Left ventricle myocardium inferior (tissue), 1 donor: ENCODE measurements around the gene RPS2. TPM values are rescaled to one million over a fixed set of nuclear protein-coding genes. Genes with fewer than 3 reads are reported as not detected.

Experiments used
- DNase-seq: peaks from one replicate; pipeline ENCODE4 v3.0.0-alpha.2; 2020
- H3K27ac ChIP-seq: fragments of 200-600 bp; replicated peaks from 2 replicates; pipeline ENCODE4 v1.8.0; 2021
- H3K27me3 ChIP-seq: fragments of 200-600 bp; 2 replicates; pipeline ENCODE4 v1.8.0; 2021; ENCODE audit warnings: low read depth
- H3K36me3 ChIP-seq: fragments of 200-600 bp; 2 replicates; pipeline ENCODE4 v1.8.0; 2021
- H3K4me1 ChIP-seq: fragments of 200-600 bp; 2 replicates; pipeline ENCODE4 v1.8.0; 2021
- H3K4me3 ChIP-seq: fragments of 200-600 bp; 2 replicates; pipeline ENCODE4 v1.8.0; 2021; ENCODE audit warnings: mild to moderate bottlenecking, moderate library complexity
- H3K9me3 ChIP-seq: fragments of 200-600 bp; replicated peaks from 2 replicates; pipeline ENCODE4 v1.8.0; 2021
- intact Hi-C: fragments of 100-400 bp; cut with micrococcal nuclease; formaldehyde crosslinking; loops from one replicate; pipeline ENCODE4 v1.11.0; 2022
- total RNA-seq: library from RNA; stranded (reverse); fragmentation: NEBNext Ultra II Directional; extraction: Animal tissue kit (Norgen Biotek cat#: 25700); gene quantifications from one replicate; pipeline ENCODE4 v1.2.1, GENCODE V29; 2021
- TF ChIP-seq, protein P1 (sequence below): fragments of 200-600 bp; IDR thresholded peaks from 2 replicates; pipeline ENCODE4 v1.8.0; 2021; ENCODE audit warnings: antibody characterized with exemption, mild to moderate bottlenecking, borderline replicate concordance
- donor health status: DM: no; HTN: yes; CAD: no; lungs with severe emphysema.

The RPS2 gene
- total RNA-seq, 1 donor from 2014 or later, result 753 TPM

GRCh38 chr16:1950047-1950446, 14.6 kb downstream of the RPS2 start:
- peak overlapping the region; percentile 89 for H3K27ac ChIP-seq
- DNase-seq, result no peak
- no peaks in the 10 kb centered on the region for H3K27me3 ChIP-seq
- no peaks in the 10 kb centered on the region for H3K9me3 ChIP-seq
- peak overlapping the region; percentile 64 for H3K4me3 ChIP-seq
- TF ChIP-seq, protein P1, sequence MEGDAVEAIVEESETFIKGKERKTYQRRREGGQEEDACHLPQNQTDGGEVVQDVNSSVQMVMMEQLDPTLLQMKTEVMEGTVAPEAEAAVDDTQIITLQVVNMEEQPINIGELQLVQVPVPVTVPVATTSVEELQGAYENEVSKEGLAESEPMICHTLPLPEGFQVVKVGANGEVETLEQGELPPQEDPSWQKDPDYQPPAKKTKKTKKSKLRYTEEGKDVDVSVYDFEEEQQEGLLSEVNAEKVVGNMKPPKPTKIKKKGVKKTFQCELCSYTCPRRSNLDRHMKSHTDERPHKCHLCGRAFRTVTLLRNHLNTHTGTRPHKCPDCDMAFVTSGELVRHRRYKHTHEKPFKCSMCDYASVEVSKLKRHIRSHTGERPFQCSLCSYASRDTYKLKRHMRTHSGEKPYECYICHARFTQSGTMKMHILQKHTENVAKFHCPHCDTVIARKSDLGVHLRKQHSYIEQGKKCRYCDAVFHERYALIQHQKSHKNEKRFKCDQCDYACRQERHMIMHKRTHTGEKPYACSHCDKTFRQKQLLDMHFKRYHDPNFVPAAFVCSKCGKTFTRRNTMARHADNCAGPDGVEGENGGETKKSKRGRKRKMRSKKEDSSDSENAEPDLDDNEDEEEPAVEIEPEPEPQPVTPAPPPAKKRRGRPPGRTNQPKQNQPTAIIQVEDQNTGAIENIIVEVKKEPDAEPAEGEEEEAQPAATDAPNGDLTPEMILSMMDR, result no peak
- peaks cover 3% of the 10 kb centered on the region for H3K36me3 ChIP-seq
- intact Hi-C loops, result no loop called here
- H3K4me1 ChIP-seq, result peaks cover 35% of the 10 kb centered on the region

DNA sequence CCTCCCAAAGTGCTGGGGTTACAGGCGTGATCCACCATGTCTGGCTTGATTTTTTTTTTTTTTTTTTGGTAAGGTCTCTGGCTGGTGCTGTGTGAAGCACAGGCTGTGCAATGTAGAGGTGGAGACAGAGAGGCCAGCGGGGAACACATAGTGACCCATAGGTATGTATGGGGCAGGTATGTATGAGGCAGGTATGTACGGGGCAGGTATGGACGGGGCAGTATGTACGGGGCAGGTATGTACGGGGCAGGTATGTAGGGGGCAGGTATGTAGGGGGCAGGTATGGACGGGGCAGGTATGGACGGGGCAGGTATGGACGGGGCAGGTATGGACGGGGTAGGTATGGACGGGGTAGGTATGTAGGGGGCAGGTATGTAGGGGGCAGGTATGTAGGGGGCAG, 15.1 kb downstream of the RPS2 start:
- intact Hi-C loops, result no loop called here
- H3K36me3 ChIP-seq, result peaks cover 3% of the 10 kb centered on the region
- no peaks in the 10 kb centered on the region for H3K9me3 ChIP-seq
- H3K27ac ChIP-seq, result peak overlapping the region; percentile 38
- no peak for DNase-seq
- H3K4me1 ChIP-seq, result peaks cover 35% of the 10 kb centered on the region
- TF ChIP-seq, protein P1, result no peak
- no peaks in the 10 kb centered on the region for H3K27me3 ChIP-seq
- H3K4me3 ChIP-seq, result no peak overlapping the region

GRCh38 chr16:1947369-1947670, 17.3 kb downstream of the RPS2 start:
- H3K4me1 ChIP-seq, result peaks cover 51% of the 10 kb centered on the region
- H3K9me3 ChIP-seq, result no peaks in the 10 kb centered on the region
- TF ChIP-seq, protein P1, result no peak
- no peaks in the 10 kb centered on the region for H3K27me3 ChIP-seq
- intact Hi-C loops, result no loop called here
- peak overlapping the region; percentile 46 for H3K27ac ChIP-seq
- H3K36me3 ChIP-seq, result peaks cover 3% of the 10 kb centered on the region
- DNase-seq, result no peak
- H3K4me3 ChIP-seq, result no peak overlapping the region

DNA sequence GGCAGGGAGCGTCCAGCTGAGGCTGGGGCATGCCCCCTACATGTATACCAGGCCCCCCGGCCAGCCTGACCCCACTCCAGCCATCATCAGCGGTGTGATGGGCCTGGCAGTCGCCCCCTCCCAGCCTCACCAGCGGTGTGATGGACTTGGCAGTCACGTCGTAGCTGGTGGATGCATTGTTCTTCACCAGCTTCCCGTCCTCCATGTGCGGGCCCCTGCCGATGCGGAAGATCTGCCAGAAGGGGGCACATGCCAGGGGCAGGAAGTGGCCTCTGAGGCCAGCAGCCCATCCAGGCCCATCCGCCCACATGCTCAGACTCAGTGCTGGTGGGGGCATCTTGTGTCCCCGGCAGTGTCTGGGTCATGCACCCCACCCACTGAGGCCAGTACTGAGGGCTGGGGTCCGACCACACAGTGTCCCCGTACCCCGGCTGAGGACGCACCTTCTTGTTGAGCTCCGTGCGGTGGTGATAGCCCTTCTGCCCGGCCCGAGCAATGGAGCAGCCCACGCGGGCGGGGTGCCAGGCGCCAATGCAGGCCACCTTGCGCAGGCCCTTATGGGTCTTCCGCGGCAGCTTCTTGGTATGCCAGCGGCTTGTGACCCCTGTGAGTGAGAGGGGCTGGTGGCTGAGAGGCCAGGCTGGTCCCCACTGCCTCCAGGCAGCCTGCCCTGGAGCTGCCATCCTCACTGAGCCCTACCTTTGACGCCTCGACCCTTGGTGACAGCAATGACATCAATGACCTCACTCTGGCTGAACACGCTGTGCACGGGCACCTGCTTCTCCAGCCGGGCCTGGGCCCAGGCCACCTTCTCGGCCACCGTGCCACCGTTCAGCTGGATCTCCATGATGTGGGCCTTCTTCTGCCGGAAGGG, 17.9 kb downstream of the RPS2 start:
- Histone ChIP-seq H3K27ac (peak overlapping the region; percentile 46), H3K36me3 (peaks cover 3% of the 10 kb centered on the region), H3K4me1 (peaks cover 56% of the 10 kb centered on the region), H3K4me3 (no peak overlapping the region), H3K9me3 (no peaks in the 10 kb centered on the region), H3K27me3 (no peaks in the 10 kb centered on the region)
- intact Hi-C loops, result no loop called here
- TF ChIP-seq, protein P1, result no peak
- DNase-seq, result no peak

DNA sequence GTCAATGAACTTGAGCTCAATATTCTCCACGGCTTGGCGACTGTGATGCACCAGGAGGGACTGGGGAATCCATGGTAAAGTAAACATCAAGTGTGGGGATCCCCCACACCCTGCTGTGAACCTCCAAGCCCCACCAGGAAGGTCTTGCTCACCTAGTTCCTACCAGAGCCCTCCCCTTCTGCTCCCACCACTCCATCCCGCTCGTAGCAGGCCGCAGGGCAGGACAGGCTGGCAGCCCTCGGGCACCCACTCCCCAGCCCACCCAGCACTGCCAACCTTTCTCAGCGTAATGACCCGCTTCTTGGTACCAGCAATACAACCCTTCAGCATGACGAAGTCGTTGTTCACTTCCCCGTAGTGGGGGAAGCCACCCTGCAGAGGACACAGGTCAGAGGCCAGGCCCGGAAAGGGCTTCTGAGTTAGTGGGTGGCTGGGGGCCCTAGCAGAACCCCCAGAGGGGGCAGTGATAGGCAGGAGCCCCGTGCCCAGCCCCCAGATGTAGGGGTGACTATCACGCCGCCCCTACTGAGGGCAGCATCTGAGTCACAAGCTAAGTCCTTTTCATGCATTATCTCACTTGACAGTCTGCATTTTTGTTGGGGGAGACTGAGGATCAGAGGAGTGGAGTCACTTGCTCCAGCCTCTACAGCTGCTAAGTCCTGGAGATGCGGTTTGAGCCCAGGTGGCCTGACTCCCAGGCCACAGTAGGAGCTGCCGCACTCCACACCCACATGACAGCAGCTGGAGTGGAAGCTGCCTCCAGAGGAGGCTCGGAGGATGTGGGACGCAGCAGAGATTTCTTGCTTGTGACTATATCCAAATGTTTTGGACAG, 18.9 kb downstream of the RPS2 start:
- intact Hi-C loops, result no loop called here
- TF ChIP-seq, protein P1, result no peak
- peak overlapping the region; percentile 46 for H3K27ac ChIP-seq
- no peak for DNase-seq
- H3K4me3 ChIP-seq, result no peak overlapping the region
- H3K27me3 ChIP-seq, result no peaks in the 10 kb centered on the region
- H3K36me3 ChIP-seq, result peaks cover 6% of the 10 kb centered on the region
- H3K9me3 ChIP-seq, result no peaks in the 10 kb centered on the region
- H3K4me1 ChIP-seq, result peaks cover 51% of the 10 kb centered on the region
